GM19395 (cell line): Measurements from ENCODE around the gene GSG1L.

Source experiments
- ATAC-seq: cut with Tn5 transposase; IDR thresholded peaks from one replicate; pipeline ENCODE4 v1.9.1; 2021; ENCODE audit warnings: mild to moderate bottlenecking, moderate library complexity; ENCODE audit not compliant: unreplicated experiment

The GSG1L gene

DNA sequence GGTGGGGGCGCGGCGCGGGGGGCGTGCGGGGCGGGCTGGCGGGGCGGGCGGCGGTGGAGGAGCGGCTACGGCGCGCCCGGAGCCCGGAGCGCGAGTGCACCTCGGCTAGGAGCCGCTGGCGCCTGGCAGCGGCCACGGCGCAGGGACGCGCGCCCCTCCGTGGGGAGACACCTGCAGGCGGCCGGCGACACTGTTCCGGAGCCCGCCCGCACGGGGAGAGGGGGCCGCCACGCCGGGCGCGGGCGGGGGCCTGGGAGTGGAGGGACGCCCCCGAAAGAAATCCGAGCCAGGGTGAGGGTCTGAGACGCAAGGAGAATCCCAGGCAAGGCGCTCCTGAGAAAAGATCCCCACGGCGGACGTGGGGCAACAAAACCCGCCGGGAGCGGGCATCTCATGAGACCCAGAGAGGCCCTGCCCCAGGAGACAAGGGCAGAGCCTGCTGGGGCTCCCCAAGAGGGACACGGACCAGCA is at the start of gene GSG1L:
GSG1L (minus strand) TSS at position 124 of the 471 bp plus-strand sequence. CDS start 290 bp downstream, outside the sequence.
- ATAC-seq = no peak

DNA sequence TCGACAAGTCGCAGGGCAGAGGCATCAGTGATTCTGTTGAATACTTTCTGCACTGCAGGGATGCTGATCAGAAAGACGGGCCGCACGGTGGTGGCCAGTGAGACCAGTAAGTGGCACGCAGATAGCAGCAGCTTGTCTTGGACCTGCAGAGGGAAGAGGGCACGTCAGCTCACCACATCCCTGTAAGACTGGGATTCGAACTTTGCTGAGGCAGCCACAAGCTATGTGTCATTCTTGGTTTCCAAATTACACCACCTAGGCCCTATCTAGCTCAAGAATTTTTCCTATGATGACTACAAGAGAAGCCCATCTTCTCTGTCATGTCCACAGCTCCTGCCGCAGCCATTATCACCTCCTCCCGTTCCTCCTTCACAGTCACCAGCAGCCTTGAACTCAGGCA is 49.4 kb upstream of the GSG1L start:
- no peak for ATAC-seq

DNA sequence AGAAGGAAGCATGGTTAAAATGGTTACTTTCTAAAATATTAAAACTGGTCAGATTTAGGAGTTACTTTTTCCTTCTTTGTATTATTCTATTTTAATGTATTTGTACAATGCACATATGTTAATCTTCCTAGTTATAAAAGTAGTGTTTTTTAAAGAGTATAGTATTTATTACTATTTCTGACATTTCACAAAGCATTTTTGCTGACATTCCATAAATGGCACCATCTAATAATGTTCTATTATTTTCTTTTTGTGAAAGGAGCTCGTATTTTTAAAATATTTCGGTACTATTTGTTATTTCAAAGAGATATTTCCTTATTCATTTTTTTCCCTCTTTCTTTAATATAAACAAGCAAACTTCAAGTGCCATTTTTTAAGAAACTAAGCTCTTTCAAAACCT is 47.5 kb upstream of the GSG1L start:
- no peak for ATAC-seq

DNA sequence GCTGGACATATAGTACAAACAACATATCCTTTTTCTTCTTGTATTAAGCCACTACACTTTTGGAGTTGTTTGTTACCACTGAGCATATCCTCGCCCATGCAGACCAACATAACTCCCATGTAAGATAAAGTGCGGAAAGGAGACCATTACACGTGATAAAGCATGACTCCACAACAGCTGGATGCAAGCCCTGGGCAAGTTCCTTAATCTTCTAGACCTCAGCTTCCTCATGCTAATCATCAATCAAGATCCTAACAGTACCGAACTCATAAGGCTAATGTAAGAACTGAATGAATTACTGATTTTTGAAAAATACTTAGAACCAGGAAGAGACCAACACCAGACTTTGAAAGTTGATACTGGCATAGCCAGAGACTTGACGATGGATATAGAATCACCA is 47.0 kb upstream of the GSG1L start:
- no peak for ATAC-seq

DNA sequence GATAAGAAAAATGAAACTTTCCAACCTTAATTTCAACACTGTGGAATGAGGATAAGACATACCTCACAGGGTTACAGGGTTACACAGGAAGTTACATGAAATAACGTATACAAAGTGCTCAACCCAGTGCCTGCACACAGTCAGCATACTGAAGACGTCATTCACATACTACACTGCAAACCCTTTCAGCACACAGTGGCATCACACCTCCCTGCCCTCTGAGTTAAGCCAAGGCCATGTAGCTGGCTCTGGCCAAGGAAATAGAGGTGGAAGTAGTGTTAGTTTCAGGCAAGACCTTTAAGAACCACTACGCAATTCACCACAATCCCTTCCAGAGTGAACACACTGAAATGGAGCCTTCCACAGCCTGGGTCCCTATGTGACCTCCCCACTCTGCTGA is 46.6 kb upstream of the GSG1L start:
- no peak for ATAC-seq

DNA sequence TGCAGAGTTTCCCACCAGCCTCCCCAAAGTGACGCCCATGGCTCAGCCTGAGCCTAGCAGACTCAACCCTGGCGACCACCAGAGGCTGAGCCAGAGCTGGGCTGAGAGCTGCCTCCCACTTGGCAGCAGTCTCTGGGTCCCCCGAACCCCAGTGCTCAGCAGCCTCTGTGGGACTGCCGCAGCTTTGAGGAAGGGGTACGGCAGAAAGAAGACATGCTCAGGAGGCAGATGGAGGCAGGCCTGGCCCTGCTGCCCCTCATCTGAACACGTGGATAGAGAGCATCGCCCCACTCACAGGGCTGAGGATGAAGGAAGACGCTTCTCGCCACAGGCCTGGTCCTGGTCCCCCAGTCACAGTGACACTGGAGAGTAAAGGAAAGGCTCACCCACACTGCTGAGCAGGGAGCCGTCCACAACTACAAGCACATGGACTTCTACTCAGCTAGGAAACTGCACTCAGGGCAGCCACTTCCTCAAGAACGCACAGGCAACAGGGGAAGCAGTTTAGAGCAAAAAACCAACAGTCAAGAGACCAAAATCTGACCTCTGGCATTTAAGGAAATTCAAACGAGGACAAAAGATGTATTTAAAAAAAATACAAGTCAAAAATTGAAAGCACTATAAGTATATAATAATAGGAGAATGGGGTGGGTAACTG is 45.2 kb upstream of the GSG1L start:
- no peak for ATAC-seq

DNA sequence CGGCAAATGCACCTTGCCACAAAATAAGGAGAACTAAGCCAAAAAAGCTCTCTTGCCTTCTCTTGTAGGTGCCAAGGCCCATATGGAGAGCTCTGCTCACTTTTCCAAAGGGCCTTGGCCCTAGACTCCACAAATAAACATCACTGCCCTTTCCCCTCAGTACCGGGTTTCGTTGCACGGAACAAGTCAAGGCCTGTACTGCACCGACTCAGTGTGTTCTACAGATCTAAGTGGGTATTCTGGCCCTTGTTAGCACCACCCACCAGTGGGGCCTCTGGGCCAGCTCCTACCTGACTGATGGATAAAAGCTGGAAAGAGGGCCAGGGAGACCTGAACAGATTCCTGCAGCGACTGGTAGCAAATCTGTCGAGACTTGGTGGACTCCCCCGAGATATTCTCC is 43.7 kb upstream of the GSG1L start:
- ATAC-seq = no peak

DNA sequence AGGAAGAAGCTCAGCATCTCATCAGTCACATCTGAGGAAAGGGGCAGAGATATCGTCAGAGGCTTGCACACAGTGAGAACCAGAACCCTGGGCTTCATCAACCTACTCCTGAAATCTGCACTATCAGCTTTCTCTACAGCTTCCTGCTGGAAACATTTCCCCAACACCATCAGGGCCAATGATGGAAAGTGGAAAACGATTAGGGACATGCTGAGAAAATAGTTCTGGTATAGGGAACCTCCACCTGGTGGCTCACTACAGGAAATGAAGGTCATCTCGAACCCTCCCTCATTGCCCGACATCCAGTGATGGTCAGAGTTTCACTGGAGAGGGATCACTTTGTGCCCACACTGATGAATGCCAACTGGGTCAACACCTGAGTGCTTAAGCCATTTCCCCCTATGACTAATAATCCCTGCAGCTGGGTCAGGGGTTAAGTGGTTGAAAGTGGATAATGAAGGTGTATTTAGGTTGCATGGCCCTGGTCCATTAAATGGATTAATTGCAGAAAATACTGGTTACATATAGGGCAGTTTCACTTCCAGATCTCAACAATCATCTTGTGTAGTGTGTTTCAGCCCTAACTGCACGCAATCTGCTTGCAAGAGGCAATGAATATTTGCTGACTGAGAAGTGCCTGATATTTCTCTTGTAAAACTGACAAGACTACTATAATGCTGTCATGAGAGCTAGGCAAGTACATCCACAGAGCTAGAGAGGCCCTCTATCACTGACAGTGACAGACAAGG is 43.1 kb upstream of the GSG1L start:
- no peak for ATAC-seq

DNA sequence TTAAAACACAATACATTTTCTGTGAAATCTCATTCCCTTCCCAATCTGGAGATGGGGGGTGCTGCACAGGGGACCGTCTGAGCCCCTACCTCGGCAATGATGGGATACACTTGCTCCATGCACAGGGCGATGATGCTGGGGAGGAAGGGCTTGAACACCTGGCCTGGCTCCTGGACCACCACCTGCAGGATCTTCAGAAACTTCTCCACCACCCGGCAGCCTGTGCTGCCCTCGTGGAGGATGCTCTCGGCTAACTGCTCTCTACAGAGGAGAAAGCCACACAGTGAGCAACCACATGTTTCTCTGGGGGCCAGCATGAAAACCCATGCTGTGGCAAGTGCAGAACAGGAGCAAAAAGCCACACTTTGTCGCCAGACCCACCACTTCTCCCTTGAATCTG is 42.4 kb upstream of the GSG1L start:
- ATAC-seq = no peak

DNA sequence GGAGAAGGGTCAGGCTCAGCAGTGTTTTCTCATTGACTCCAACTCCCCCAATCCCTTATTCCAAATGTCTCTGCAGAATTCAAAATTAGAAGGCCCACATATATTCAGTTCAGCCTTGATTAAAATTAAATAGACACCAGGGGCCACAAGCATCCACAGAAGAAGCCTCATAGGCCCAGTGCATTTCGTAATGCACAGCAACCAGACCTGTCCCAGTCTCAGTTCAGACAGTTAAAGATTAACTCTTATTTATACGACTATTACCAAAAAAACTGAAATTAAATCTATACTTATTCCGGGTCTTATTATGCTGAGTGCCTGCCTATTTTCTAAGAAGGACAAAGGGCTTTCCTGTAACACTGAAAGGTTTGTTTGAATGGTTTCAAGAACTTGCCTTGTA is 41.8 kb upstream of the GSG1L start:
- ATAC-seq = no peak

DNA sequence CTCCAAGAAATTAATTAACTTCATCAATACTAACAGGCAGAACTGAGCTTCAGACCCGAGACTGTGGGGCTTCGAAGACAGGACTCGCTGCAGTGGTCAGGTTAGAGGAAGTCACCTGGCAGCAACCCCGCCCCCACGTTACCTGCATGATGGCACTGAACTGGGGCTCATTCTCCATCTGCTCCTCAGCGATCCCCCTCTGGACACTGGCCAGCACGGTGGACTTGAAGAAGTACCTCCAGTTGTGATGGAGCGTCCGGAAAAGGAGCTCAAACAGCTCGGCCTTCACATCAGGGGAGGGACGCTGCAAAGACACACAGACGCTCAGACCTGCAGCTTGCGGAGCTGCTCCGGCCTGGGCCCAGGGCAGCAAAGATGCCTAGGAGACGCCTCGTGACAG is 40.9 kb upstream of the GSG1L start:
- no peak for ATAC-seq

DNA sequence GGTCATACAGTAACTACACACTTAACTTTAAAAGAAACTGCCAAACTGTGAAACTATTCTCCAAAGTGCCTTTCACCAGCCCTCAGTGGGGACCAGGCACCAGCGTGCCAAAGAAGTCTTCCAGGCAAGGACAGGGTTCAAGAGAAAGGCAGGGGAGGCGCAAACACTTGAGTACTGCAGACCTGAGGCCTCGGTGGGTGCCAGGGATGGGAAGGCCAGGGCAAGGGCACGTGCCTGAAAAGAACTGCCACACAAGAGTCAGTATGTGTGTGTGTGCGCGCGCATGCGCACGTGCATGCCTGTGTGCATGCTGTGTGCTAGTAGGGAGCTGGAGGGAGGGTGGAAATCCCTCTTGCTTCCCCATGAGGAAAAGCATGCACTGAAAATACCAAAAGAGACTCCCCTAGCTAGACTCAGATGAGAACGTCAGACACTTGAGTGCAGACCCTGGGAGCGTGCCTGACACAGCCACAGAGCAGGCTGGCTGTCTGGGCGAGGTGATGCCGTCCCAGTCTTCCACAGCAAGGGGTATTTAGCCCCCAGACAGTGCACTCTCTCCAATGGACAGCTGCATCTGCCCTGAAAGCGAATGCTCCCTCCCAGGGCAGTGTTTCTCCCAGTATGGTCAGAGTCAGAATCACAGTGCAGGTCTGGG is 40.1 kb upstream of the GSG1L start:
- no peak for ATAC-seq

DNA sequence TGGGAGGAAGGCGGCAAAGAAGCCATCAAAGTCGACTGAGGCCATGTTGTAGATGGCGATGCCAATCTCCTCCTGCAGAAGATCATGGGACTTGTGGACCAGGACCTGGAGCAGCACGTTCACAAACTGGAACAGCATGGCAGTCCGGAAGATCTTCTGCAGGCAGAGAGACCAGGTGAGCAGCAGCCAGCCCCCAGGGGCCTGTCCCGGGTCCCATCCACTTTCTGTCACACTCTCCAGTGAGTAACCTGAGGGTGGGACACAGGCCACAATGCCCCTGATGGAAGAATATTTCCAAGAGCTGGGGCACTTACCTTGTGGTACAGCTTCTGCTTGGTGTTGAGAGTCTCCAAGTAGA is 38.0 kb upstream of the GSG1L start:
- ATAC-seq = no peak

DNA sequence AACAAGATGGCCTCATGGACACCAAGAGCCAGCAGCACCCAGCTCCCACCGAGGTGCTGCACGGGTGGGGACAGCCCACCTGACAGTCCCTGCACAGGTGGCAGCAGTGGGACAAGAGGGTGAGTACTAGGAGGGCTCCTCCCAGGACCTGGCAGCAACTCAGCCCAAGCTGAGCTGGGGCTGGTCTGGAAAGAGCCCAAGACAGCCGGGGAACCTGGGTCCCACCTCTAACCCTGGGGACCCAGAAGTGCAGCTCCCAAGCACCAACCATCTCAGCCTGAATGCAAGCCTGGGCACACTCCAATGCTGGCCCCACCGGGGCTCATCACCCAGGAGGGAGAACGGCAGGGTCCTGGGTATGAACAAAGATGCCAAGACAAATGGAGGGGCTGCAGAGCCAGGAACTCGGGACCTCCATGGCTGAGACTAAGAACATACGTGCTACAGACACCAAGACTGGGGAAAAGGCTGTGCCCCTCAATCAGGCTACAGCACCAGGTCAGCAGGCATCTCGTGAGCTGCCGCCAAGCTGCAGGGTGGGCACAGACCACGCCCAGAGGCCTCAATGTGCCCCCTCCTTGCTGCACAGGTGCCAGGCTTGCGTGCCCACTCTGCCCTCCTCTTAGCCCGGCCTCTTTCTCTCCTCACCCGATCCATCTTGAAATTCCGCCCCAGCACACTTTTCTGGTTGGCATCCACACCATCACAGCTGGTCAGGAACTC is 37.5 kb upstream of the GSG1L start:
- no peak for ATAC-seq

DNA sequence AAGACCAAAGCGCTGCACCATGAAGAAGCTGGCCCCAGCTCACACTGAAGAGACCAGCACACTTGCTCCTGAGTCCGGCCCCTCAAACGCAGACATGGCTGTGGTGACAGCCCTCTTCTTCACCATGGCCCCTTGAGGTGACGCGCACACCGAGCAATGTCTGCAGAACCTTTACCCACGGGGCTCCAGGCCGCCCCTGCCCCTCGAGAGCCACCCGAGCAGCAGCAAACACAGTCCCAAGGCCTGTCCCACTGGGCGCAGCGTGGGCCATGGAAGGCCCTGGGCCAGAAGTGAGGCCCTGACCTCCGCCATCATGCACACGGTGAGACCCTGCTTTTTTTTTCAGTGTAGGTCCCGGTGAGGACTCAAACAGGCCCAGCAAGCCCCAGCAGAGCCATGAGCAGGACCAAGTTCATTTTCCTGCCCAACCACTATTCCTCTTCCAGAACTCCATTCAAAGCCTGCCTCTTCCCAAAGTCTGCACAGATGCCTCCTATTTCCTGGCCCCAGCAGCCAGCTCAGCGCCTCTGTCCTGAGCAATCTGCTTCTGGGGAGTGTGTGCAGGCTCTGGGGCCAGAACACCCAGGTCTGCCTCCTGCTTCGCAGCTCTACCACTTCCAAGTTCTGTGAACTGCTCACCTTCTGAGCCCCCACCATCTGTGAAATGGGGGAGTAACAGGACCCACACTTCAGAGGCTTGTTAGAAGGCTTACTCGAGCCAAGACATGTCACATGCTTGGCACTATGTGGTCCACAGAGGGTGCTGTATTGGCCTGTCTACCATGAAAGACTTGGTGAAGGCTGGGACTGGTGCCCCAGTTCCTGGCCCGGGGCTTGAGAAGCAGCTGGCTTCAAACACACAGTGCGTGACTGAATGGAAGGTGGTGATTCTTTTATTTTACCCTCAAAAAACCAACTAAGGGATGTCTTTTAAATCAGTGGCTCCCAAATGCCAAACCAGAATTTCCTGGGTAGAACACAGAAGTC is 35.7 kb upstream of the GSG1L start:
- no peak for ATAC-seq

DNA sequence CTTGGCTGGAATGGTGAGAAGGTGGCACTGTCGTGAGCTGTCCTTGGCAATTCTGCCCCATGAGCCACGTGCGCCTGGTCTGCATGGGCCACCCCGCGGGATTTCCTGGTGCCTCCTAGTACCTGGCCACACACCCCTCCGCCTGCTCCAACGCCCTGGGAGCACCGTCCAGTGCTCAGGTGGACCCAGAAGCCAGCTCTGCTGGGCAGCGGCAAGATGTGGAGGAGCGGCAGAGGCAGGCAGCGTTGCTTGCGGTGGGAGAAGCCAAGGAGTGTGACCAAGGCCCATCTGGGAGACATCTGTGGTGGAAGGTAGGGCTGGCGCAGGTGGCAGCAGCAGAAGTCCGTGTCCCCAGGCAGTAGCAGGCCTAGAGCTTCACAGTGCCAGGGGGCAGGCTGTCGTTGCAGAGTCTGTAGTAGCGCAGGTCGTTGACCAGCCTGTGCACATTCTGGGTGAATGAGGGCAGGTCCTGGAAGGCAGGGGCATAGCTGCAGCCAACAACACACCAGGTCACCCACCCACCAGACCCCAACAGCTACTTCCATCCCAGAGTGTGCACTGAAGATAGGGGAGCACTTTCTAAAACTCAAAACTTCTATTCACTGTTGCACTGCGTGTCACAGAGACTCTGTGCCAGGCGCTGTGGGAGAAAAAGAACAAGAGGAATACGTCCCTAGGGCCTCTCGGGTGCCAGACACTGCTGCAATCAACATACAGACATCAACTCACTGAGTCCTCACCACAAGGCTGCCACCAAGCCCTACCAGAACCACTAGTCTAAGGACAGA is 34.9 kb upstream of the GSG1L start:
- ATAC-seq = no peak

DNA sequence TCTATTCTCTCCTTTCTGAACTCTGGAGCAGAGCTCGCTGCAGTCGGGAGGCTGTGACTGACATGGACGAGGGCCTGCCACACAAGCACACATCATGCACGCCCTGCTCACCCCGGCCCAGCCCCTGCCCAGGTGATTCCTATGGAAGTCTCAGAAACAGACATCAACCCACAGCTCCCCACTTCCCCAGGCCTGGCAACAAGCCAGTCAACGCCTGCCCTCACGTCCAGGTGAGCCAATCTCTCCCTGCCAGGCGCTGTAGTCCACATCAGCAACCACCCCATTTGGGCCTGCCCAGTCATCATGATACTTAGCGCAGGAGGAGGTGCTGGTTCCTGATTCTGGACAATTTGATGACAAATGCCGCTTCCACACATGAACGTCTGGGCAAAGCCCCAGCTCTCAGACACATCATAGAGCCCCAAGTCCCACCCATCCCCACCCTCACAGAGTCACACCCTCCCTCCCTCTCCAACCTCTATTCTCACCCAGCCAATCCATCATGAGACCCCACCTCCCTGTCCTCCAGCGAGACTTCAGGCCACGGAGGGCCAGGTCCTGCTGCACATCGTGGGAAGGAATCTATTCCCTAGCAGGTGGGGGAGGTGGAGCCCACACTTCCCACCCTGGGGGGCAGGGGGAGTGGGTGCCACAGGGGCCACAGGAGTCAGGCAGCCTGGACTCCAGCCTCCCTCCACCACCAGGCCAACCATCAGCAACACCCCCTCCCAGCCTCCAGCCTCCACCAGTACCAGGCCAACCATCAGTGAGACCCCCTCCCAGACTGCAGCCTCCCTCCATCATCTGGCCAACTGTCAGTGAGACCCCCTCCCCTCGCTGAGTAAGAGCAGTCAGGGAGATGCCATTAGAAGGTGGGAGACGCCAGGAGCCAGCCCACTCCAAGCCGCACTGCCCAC is 33.7 kb upstream of the GSG1L start:
- no peak for ATAC-seq

DNA sequence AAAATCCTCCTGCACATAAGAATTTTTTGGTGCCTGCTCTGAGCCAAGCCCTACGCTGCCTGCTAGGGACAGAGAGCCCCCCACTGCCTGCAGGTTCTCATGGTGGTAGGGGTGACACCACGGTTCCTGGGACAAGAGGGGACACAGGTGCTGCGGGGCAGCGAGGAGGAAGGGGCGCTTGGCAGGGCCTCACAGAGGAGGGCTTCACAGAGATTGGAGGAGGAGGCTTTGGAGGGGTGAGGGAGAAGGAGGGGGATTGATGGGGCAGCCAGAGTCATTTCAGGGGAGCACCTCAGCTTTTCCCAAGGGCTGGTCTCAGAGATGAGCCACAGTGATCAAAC is 29.8 kb upstream of the GSG1L start:
- ATAC-seq = no peak
